CD14-positive monocyte (primary cell): ENCODE measurements around the gene FOXJ3. TPM values are rescaled to one million over a fixed set of nuclear protein-coding genes. Genes with fewer than 3 reads are reported as not detected.
A peak's percentile ranks its signal among the peaks of the same experiment; 100 is the strongest.

Experiments
- DNase-seq, 3 donors: peaks; one replicate each; pipeline ENCODE4 v3.0.0-alpha.2; 2011 to 2022
- H2AFZ ChIP-seq: 2 replicates; pipeline ENCODE4 v1.6.0; 2012; ENCODE audit warnings: mild to moderate bottlenecking, low read depth, low read length, inconsistent platforms; ENCODE audit not compliant: insufficient read depth, poor library complexity, severe bottlenecking
- H3K27ac ChIP-seq, 2 donors: 1 replicate in 1 of 2; 2 replicates in 1 of 2; pipeline ENCODE4 v1.5.1; 2012 to 2013; ENCODE audit warnings: low read length in 2 of 2, control low read depth in 1 of 2, inconsistent platforms in 1 of 2, low read depth in 1 of 2, mild to moderate bottlenecking in 1 of 2
- H3K27me3 ChIP-seq, 2 donors: one replicate each; pipeline versions ENCODE4 v1.6.0 to v1.6.1; 2011 to 2013; ENCODE audit warnings: low read length in 2 of 2; ENCODE audit not compliant: control insufficient read depth in 2 of 2, insufficient read depth in 2 of 2
- H3K36me3 ChIP-seq, 2 donors: replicated peaks in 1 of 2; 1 replicate in 1 of 2; 2 replicates in 1 of 2; pipeline versions ENCODE4 v1.5.1 to v1.6.1; 2012 to 2013; ENCODE audit warnings: low read length in 2 of 2, control low read depth in 1 of 2, inconsistent platforms in 1 of 2, mild to moderate bottlenecking in 1 of 2; ENCODE audit not compliant: insufficient read depth in 2 of 2, control insufficient read depth in 1 of 2
- H3K4me1 ChIP-seq, 2 donors: 1 replicate in 1 of 2; 2 replicates in 1 of 2; pipeline versions ENCODE4 v1.5.1 to v1.6.1; 2012 to 2013; ENCODE audit warnings: low read length in 2 of 2, control low read depth in 1 of 2, inconsistent platforms in 1 of 2, mild to moderate bottlenecking in 1 of 2, moderate library complexity in 1 of 2; ENCODE audit not compliant: insufficient read depth in 2 of 2, control insufficient read depth in 1 of 2
- H3K4me2 ChIP-seq: replicated peaks from 2 replicates; pipeline ENCODE3; 2012; ENCODE audit warnings: low read length, moderate library complexity, mild to moderate bottlenecking; ENCODE audit not compliant: poor library complexity, severe bottlenecking; ENCODE audit errors: extremely low read depth
- H3K4me3 ChIP-seq, 3 experiments: fragments of 200-600 bp in 1 of 3; sonication (generic) in 1 of 3; replicated peaks in 1 of 3; 1 replicate in 2 of 3; 2 replicates in 1 of 3; pipeline ENCODE4 v1.5.1; 2011 to 2013; ENCODE audit warnings: low read length in 3 of 3, mild to moderate bottlenecking in 3 of 3, control low read depth in 2 of 3, low read depth in 2 of 3, inconsistent platforms in 1 of 3, moderate library complexity in 1 of 3
- H3K79me2 ChIP-seq: 2 replicates; pipeline ENCODE4 v1.6.0; 2012; ENCODE audit warnings: mild to moderate bottlenecking, control low read depth, inconsistent platforms, low read length, moderate library complexity; ENCODE audit not compliant: insufficient read depth
- H3K9ac ChIP-seq: 2 replicates; pipeline ENCODE4 v1.6.0; 2017; ENCODE audit warnings: low read length, mild to moderate bottlenecking; ENCODE audit not compliant: insufficient read depth, poor library complexity, severe bottlenecking
- H3K9me3 ChIP-seq, 2 donors: replicated peaks in 1 of 2; 1 replicate in 1 of 2; 2 replicates in 1 of 2; pipeline versions ENCODE4 v1.5.1 to v1.6.1; 2012 to 2013; ENCODE audit warnings: low read length in 2 of 2, control low read depth in 1 of 2; ENCODE audit not compliant: control insufficient read depth in 1 of 2, insufficient read depth in 1 of 2
- H4K20me1 ChIP-seq: 2 replicates; pipeline ENCODE4 v1.6.0; 2012; ENCODE audit warnings: mild to moderate bottlenecking, low read length, control low read depth, moderate library complexity; ENCODE audit not compliant: insufficient read depth
- H3K27ac Mint-ChIP-seq, 7 donors: one replicate each; pipeline ENCODE4 v1.8.0; 2020; ENCODE audit warnings: mild to moderate bottlenecking in 7 of 7, mixed read lengths in 7 of 7, moderate library complexity in 6 of 7, inconsistent platforms in 2 of 7
- H3K27me3 Mint-ChIP-seq, 3 donors: one replicate each; pipeline ENCODE4 v1.8.0; 2021 to 2022; ENCODE audit warnings: low read depth in 3 of 3, mild to moderate bottlenecking in 3 of 3, mixed read lengths in 3 of 3, moderate library complexity in 3 of 3, inconsistent platforms in 1 of 3
- H3K36me3 Mint-ChIP-seq, 2 donors: one replicate each; pipeline ENCODE4 v1.8.0; 2020; ENCODE audit warnings: mixed read lengths in 2 of 2, inconsistent platforms in 1 of 2, mild to moderate bottlenecking in 1 of 2
- H3K4me1 Mint-ChIP-seq: one replicate; pipeline ENCODE4 v1.8.0; 2020; ENCODE audit warnings: mild to moderate bottlenecking, mixed read lengths
- H3K4me3 Mint-ChIP-seq, 2 donors: one replicate each; pipeline ENCODE4 v1.8.0; 2020; ENCODE audit warnings: mild to moderate bottlenecking in 2 of 2, mixed read lengths in 2 of 2, moderate library complexity in 1 of 2
- H3K9me3 Mint-ChIP-seq, 7 donors: one replicate each; pipeline ENCODE4 v1.8.0; 2020 to 2022; ENCODE audit warnings: mixed read lengths in 7 of 7, mild to moderate bottlenecking in 6 of 7, moderate library complexity in 6 of 7, inconsistent platforms in 2 of 7
- WGBS: methylation state at CpG from one replicate; pipeline ENCODE4 v1.1.5; 2013; ENCODE audit warnings: missing lambda C conversion rate; ENCODE audit not compliant: insufficient coverage; 5-methylcytosine and 5-hydroxymethylcytosine counted together
- intact Hi-C, 2 donors: fragments of 100-400 bp; cut with micrococcal nuclease; formaldehyde crosslinking; loops; one replicate each; pipeline versions ENCODE4 v1.15.0 to v1.15.1; 2023
- polyA plus RNA-seq, 3 donors: library from polyadenylated mRNA; depleted of rRNA in 1 of 3; unstranded in 2 of 3; stranded (reverse) in 1 of 3; fragments of 300-500 nt in 2 of 3; fragments of >200 nt in 1 of 3; fragmentation: Illumina TruSeq in 2 of 3; gene quantifications; 1 replicate in 2 of 3; 2 replicates in 1 of 3; pipeline ENCODE4 v1.2.3, GENCODE V29; 2012 to 2021
- TF ChIP-seq, protein P1 (sequence below): fragments of 200-600 bp; IDR thresholded peaks from one replicate; pipeline ENCODE4 v1.8.0; 2022; ENCODE audit warnings: antibody characterized with exemption, mild to moderate bottlenecking

Gene FOXJ3
- polyA plus RNA-seq, 3 donors = 10.2 to 18.5 (median 18.4) TPM

GRCh38 chr1:42318601-42319000 lies 16.4 kb downstream of the FOXJ3 start:
- no peak overlapping the region for H3K9ac ChIP-seq
- H3K9me3 ChIP-seq = no peaks in the 10 kb centered on the region
- no peak overlapping the region for H2AFZ ChIP-seq
- H3K27me3 ChIP-seq = no peaks in the 10 kb centered on the region
- H3K27ac ChIP-seq = peak overlapping the region in 1 of 2 donors; percentile 54
- WGBS = 82% methylated on average over 1 of the region's 4 CpGs
- Mint-ChIP-seq H3K4me3 (no peak overlapping the region), H3K36me3 (peaks cover 6% of the 10 kb centered on the region in 2 donors), H3K9me3 (no peaks in the 10 kb centered on the region), H3K27ac (peak overlapping the region in 1 of 7 donors; percentile 56), H3K27me3 (no peaks in the 10 kb centered on the region), H3K4me1 (peaks cover 72% of the 10 kb centered on the region)
- H3K4me3 ChIP-seq = no peak overlapping the region
- intact Hi-C loops = no loop called here
- no peak overlapping the region for H3K4me2 ChIP-seq
- TF ChIP-seq, protein P1, sequence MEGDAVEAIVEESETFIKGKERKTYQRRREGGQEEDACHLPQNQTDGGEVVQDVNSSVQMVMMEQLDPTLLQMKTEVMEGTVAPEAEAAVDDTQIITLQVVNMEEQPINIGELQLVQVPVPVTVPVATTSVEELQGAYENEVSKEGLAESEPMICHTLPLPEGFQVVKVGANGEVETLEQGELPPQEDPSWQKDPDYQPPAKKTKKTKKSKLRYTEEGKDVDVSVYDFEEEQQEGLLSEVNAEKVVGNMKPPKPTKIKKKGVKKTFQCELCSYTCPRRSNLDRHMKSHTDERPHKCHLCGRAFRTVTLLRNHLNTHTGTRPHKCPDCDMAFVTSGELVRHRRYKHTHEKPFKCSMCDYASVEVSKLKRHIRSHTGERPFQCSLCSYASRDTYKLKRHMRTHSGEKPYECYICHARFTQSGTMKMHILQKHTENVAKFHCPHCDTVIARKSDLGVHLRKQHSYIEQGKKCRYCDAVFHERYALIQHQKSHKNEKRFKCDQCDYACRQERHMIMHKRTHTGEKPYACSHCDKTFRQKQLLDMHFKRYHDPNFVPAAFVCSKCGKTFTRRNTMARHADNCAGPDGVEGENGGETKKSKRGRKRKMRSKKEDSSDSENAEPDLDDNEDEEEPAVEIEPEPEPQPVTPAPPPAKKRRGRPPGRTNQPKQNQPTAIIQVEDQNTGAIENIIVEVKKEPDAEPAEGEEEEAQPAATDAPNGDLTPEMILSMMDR = no peak
- H3K79me2 ChIP-seq = peaks cover 100% of the 10 kb centered on the region
- H4K20me1 ChIP-seq = peaks cover 97% of the 10 kb centered on the region
- DNase-seq = no peak
- no peaks in the 10 kb centered on the region for H3K36me3 ChIP-seq
- peaks cover 27 to 38% of the 10 kb centered on the region in 2 donors for H3K4me1 ChIP-seq

DNA sequence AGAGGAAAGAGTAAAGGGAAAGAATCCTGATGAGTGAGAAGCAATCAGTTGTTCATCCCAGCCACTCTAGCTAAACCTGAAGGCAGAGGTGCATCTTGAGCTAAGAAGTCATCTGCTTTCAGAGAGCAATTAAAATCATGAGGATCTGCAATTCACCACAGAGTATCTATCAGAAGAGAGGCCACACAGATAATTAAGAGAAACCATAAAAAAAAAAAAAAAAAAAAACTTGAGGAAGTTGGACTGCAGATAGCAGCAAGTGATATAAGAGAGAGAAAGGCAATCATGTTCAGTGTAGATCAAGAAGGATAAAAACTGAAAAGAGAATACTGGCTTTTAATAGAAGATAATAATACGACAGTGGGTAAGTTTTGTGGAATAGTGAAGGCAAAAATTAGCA lies 17.7 kb downstream of the FOXJ3 start:
- no peaks in the 10 kb centered on the region for H3K9me3 Mint-ChIP-seq
- H3K36me3 Mint-ChIP-seq = peaks cover 0 to 2% of the 10 kb centered on the region in 2 donors
- no peaks in the 10 kb centered on the region for H3K27me3 ChIP-seq
- peaks cover 97% of the 10 kb centered on the region for H4K20me1 ChIP-seq
- H3K27ac Mint-ChIP-seq = peak overlapping the region in 2 of 7 donors; percentile 29 to 43
- no peak overlapping the region for H3K27ac ChIP-seq
- H3K4me2 ChIP-seq = no peak overlapping the region
- TF ChIP-seq, protein P1 = no peak
- DNase-seq = no peak
- H3K27me3 Mint-ChIP-seq = no peaks in the 10 kb centered on the region
- H3K36me3 ChIP-seq = no peaks in the 10 kb centered on the region
- H3K4me1 ChIP-seq = peaks cover 29 to 44% of the 10 kb centered on the region in 2 donors
- no peak overlapping the region for H2AFZ ChIP-seq
- H3K9me3 ChIP-seq = no peaks in the 10 kb centered on the region
- intact Hi-C loops = no loop called here
- H3K79me2 ChIP-seq = peaks cover 100% of the 10 kb centered on the region
- H3K4me3 Mint-ChIP-seq = no peak overlapping the region
- WGBS = no CpG with 5 or more reads among the region's 1 CpG
- no peak overlapping the region for H3K9ac ChIP-seq
- H3K4me3 ChIP-seq = no peak overlapping the region
- peaks cover 74% of the 10 kb centered on the region for H3K4me1 Mint-ChIP-seq
